NCI-H345 (cell line): Measurements from ENCODE around the gene PRR32.
"Not testable (repeated sequence)": the region's sequence is repeated elsewhere in the genome, so short reads cannot be mapped to it uniquely, and the experiment has no call there.

Source experiments
- DNase-seq: peaks from one replicate; lab custom pipeline; 2025; lab: John Stamatoyannopoulos, UW

The PRR32 gene

GRCh38 chrX:126819429-126819828 lies at the start of gene PRR32:
TSS of gene PRR32 (plus strand) at chrX:126819729. CDS start at chrX:126819844, 115 bp downstream.
- DNase-seq = no peak

- DNase-seq = no peak
Observed at GRCh38 chrX:126770179-126770578, 49.4 kb upstream of the PRR32 start.

GRCh38 chrX:126785539-126785938 lies 34.0 kb upstream of the PRR32 start:
- no peak for DNase-seq

- no peak for DNase-seq
Observed at GRCh38 chrX:126799059-126799458, 20.5 kb upstream of the PRR32 start.

- DNase-seq = not testable (repeated sequence)
Observed at GRCh38 chrX:126806784-126807183, 12.7 kb upstream of the PRR32 start.

- DNase-seq = no peak
Observed at GRCh38 chrX:126815806-126816205, 3.7 kb upstream of the PRR32 start.

- DNase-seq = no peak
Observed at GRCh38 chrX:126820700-126821420, 1.3 kb downstream of the PRR32 start.

GRCh38 chrX:126824338-126825007 lies 4.9 kb downstream of the PRR32 start:
- no peak for DNase-seq

- no peak for DNase-seq
Observed at GRCh38 chrX:126825566-126826193, 6.2 kb downstream of the PRR32 start.

GRCh38 chrX:126836186-126836585 lies 16.7 kb downstream of the PRR32 start:
- DNase-seq = no peak

GRCh38 chrX:126847143-126847542 lies 27.6 kb downstream of the PRR32 start:
- DNase-seq = no peak

- DNase-seq = no peak
Observed at GRCh38 chrX:126855839-126856524, 36.5 kb downstream of the PRR32 start.
